GM23248 (cell line): ENCODE results near the gene PWP2.
"Not testable (repeated sequence)": the region's sequence is repeated elsewhere in the genome, so short reads cannot be mapped to it uniquely, and the experiment has no call there.

Experiments
- EZH2 ChIP-seq: fragments of 200-600 bp; sonication (generic); IDR thresholded peaks from 2 replicates; pipeline ENCODE4 v1.6.1; 2018; ENCODE audit warnings: antibody characterized with exemption, mild to moderate bottlenecking; ENCODE audit not compliant: insufficient read depth, poor library complexity, severe bottlenecking
- EZH2phosphoT487 ChIP-seq: fragments of 200-600 bp; sonication (generic); IDR thresholded peaks from 2 replicates; pipeline ENCODE4 v1.6.1; 2018; ENCODE audit warnings: antibody characterized with exemption, moderate library complexity, mild to moderate bottlenecking, low read depth; ENCODE audit not compliant: insufficient read depth

- TF ChIP-seq EZH2phosphoT487, EZH2: not testable (repeated sequence)
Observed at GRCh38 chr21:44107589-44107988, 390 bp downstream of the PWP2 start.
